ENCODE measurements around the gene OGDH. TPM values are rescaled to one million over a fixed set of nuclear protein-coding genes. Genes with fewer than 3 reads are reported as not detected.

The OGDH gene
- total RNA-seq, 2 donors from 2014 or later, result 36.1 to 46.1 TPM

DNA sequence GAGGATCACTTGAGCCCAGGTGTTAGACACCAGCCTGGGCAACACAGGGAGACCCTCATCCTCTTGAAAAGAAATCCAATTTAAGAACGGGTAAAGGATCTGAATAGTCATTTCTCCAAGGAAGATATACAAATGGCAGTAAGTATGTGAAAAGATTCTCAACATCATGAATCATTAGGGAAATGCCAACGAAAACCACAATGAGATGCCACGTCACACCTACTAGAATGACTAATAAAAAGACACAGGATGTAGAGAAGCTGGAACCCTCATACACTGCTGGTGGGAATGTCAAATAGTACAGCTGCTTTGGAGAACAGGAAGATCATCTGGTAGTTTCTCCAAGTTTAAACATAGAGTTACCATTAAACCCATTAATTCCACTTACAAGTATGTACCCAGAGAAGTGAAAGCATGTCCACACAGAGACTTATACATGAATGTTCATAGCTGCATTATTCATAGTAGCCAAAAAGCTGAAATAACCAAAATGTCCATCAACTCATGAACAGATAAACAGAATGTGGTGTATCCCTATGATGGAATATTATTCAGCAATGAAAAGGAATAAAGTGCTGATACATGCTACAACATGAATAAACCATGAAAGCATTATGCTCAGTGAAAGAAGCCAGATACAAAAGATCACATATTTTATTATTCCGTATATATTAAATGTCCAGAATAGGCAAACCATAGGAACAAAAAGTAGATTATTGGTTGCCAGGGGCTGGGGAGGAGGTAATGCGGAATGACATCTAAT, 129.2 kb downstream of the OGDH start:
- no peaks in the 10 kb centered on the region for H3K9me3 ChIP-seq
- no peak for ATAC-seq
- H3K27ac ChIP-seq, result no peak overlapping the region
- 73 to 90% methylated on average over 5 of the region's 5 CpGs for WGBS, 2 donors
- H3K4me1 ChIP-seq, result no peaks in the 10 kb centered on the region
- no peak for DNase-seq
- intact Hi-C loops (cut with DNase I), result no loop called here
- H3K36me3 ChIP-seq (replicated peaks in 1 of 2; ENCODE audit: insufficient read depth in 1 of 2, low read depth in 2 of 2), result no peaks in the 10 kb centered on the region
- H3K27me3 ChIP-seq, result no peaks in the 10 kb centered on the region
- no peak overlapping the region for H3K4me3 ChIP-seq
- TF ChIP-seq POLR2A (IDR thresholded peaks at IDR 0.05), result no peak
- TF ChIP-seq, protein P1, sequence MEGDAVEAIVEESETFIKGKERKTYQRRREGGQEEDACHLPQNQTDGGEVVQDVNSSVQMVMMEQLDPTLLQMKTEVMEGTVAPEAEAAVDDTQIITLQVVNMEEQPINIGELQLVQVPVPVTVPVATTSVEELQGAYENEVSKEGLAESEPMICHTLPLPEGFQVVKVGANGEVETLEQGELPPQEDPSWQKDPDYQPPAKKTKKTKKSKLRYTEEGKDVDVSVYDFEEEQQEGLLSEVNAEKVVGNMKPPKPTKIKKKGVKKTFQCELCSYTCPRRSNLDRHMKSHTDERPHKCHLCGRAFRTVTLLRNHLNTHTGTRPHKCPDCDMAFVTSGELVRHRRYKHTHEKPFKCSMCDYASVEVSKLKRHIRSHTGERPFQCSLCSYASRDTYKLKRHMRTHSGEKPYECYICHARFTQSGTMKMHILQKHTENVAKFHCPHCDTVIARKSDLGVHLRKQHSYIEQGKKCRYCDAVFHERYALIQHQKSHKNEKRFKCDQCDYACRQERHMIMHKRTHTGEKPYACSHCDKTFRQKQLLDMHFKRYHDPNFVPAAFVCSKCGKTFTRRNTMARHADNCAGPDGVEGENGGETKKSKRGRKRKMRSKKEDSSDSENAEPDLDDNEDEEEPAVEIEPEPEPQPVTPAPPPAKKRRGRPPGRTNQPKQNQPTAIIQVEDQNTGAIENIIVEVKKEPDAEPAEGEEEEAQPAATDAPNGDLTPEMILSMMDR (IDR thresholded peaks at IDR 0.05), result no peak

DNA sequence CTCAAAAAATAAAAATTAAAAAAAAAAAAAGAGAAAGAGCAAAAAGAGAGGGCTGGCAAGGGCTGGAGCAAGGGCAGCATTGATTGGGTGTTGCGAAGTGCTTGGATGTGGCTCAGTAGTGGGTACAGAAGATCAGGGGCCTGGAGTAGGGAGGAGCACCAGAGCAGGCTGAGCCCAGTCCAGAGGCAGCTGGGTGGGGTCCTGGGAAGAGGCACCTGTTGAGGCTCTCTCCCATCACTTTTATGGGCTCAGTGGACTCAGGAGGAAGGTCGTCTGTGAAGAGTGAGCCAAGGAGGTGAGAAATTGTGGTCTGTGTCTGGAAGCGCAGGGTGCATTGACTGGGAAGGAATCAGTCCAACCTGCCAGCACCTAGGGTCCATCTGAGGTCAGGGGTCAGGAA, 130.5 kb downstream of the OGDH start:
- Histone ChIP-seq H3K4me3 (no peak overlapping the region), H3K4me1 (no peaks in the 10 kb centered on the region), H3K9me3 (no peaks in the 10 kb centered on the region), H3K27me3 (no peaks in the 10 kb centered on the region), H3K27ac (no peak overlapping the region), H3K36me3 (replicated peaks in 1 of 2; ENCODE audit: insufficient read depth in 1 of 2, low read depth in 2 of 2) (no peaks in the 10 kb centered on the region)
- ATAC-seq (no peak), DNase-seq (no peak)
- no peak for TF ChIP-seq POLR2A (IDR thresholded peaks at IDR 0.05)
- TF ChIP-seq, protein P1 (IDR thresholded peaks at IDR 0.05), result no peak
- 68 to 91% methylated on average over 3 of the region's 3 CpGs for WGBS, 2 donors
- intact Hi-C loops (cut with DNase I), result no loop called here

DNA sequence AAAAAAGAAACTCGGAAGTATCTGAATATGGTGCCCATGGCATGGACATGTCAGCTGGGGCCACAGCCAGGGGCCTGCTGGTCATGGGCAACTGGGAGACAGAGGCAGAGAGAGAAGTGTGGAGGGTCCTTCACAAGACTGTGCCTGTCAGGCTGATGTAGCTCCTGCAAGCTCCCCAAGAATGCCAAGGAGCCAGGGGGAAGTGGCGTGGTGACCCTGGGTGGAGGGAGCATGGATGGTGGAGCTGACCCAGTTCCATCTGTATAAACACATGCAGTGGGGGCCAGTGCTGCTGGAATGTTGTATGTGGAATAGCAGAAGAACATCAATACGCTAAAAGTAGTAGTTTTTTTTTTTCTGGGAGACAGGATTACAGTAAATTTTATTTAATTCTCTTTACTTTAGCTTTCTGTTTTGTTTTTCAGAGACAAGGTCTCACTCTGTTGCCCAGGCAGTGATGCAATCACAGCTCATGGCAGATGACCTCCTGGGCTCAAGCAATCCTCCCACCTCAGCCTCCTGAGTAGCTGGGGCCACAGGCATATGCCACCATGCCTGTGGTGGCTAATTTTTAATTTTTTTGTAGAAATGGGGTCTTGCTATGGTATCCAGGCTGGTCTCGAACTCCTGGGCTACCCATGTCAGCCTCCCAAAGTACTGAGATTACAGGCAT, 131.8 kb downstream of the OGDH start:
- no peak for ATAC-seq
- intact Hi-C loops (cut with DNase I), result no loop called here

DNA sequence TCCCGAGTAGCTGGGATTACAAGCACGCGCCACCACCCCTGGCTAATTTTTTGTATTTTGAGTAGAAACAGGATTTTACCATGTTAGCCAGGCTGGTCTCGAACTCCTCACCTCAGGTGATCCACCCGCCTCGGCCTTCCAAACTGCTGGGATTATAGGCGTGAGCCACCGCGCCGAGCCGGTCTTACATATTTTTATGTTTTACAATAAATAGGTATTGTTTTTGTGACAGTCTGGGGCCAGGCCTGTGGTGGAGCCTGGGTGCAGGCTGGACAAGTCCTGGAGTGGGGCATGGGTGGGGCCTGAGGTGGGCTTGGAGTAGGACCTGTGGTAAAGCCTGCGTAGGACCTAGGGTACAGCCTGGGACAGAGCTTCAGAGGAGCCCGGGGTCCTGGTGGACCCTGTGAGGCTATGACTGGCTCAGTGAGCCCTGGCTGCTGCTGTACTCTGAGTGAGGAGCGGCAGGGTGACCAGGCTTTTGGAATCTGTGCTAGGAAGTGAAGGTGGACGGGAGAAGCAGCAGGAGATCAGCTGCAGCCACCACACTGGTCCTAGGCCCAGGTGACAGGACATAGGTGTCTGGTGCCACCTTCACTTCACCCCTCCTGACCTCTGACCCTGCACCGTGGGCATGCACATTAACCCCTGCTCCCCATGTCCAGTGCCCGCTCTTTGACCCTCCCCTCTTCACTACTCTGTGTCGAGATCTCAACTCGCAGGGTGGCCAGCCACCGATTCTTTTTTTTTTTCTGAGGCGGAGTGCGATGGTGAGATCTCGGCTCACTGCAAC, 132.6 kb downstream of the OGDH start:
- Histone ChIP-seq H3K27me3 (no peaks in the 10 kb centered on the region), H3K36me3 (replicated peaks in 1 of 2; ENCODE audit: insufficient read depth in 1 of 2, low read depth in 2 of 2) (no peaks in the 10 kb centered on the region), H3K9me3 (no peaks in the 10 kb centered on the region), H3K27ac (no peak overlapping the region), H3K4me3 (no peak overlapping the region), H3K4me1 (no peaks in the 10 kb centered on the region)
- intact Hi-C loops (cut with DNase I), result no loop called here
- DNase-seq (no peak), ATAC-seq (no peak)
- WGBS, 2 donors, result 91 to 93% methylated on average over 22 to 23 of the region's 23 CpGs
- TF ChIP-seq POLR2A (IDR thresholded peaks at IDR 0.05), result no peak

More for the DNA sequence above, 131.8 kb downstream of the OGDH start:
- WGBS, 2 donors, result 80 to 95% methylated on average over 4 of the region's 4 CpGs
- Histone ChIP-seq H3K36me3 (replicated peaks in 1 of 2; ENCODE audit: insufficient read depth in 1 of 2, low read depth in 2 of 2) (no peaks in the 10 kb centered on the region), H3K4me1 (no peaks in the 10 kb centered on the region), H3K4me3 (no peak overlapping the region), H3K9me3 (no peaks in the 10 kb centered on the region), H3K27me3 (no peaks in the 10 kb centered on the region), H3K27ac (no peak overlapping the region)
- no peak for DNase-seq
- TF ChIP-seq, protein P1 (IDR thresholded peaks at IDR 0.05), result no peak
- TF ChIP-seq POLR2A (IDR thresholded peaks at IDR 0.05), result no peak

DNA sequence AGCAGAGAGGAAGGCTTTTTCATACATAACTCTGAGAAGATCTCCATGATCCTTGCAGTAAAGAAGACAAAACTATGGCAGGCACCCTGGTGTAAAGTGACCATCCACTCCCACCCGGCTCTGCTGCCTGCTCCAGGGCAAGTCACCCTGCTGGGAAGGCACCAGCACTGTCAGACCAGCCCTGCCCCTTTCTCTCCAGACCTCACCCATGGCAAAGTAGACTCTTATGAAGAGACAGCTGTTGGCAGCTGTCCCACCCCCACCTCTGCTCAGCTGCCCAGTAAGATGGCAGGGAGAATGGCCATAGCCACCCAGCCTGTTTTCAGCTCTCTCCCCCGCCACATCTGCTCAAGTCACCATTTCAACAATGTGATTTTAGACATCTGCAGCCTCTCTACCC, 133.6 kb downstream of the OGDH start:
- Histone ChIP-seq H3K27ac (no peak overlapping the region), H3K9me3 (no peaks in the 10 kb centered on the region), H3K27me3 (no peaks in the 10 kb centered on the region), H3K4me1 (no peaks in the 10 kb centered on the region), H3K4me3 (no peak overlapping the region), H3K36me3 (replicated peaks in 1 of 2; ENCODE audit: insufficient read depth in 1 of 2, low read depth in 2 of 2) (no peaks in the 10 kb centered on the region)
- ATAC-seq, result no peak
- intact Hi-C loops (cut with DNase I), result loop anchor here (10.0 kb wide), 1 partner anchor 135 kb away; the partner anchor contains the start of gene OGDH
- no peak for DNase-seq
- TF ChIP-seq, protein P1 (IDR thresholded peaks at IDR 0.05), result no peak
- no peak for TF ChIP-seq POLR2A (IDR thresholded peaks at IDR 0.05)
- WGBS, 2 donors, result 90 to 94% methylated on average over 2 of the region's 2 CpGs
